Endothelial cell (in vitro differentiated cells): ENCODE measurements around the gene SYPL1. TPM values are rescaled to one million over a fixed set of nuclear protein-coding genes. Genes with fewer than 3 reads are reported as not detected.
A peak's percentile ranks its signal among the peaks of the same experiment; 100 is the strongest.

ENCODE experiments used
- DNase-seq: peaks from one replicate; pipeline ENCODE4 v3.0.0; 2021; ENCODE audit warnings: low spot score
- H3K27ac Mint-ChIP-seq: one replicate; pipeline ENCODE4 v1.8.0; 2021; ENCODE audit warnings: mixed read lengths, inconsistent platforms; ENCODE audit not compliant: unreplicated experiment
- H3K27me3 Mint-ChIP-seq: one replicate; pipeline ENCODE4 v1.8.0; 2021; ENCODE audit warnings: mild to moderate bottlenecking, moderate library complexity, mixed read lengths, inconsistent platforms; ENCODE audit not compliant: unreplicated experiment
- H3K36me3 Mint-ChIP-seq: one replicate; pipeline ENCODE4 v1.8.0; 2021; ENCODE audit warnings: mild to moderate bottlenecking, low read depth, mixed read lengths, inconsistent platforms; ENCODE audit not compliant: unreplicated experiment
- H3K4me1 Mint-ChIP-seq: one replicate; pipeline ENCODE4 v1.8.0; 2021; ENCODE audit warnings: mild to moderate bottlenecking, mixed read lengths, inconsistent platforms; ENCODE audit not compliant: unreplicated experiment
- H3K4me3 Mint-ChIP-seq: one replicate; pipeline ENCODE4 v1.8.0; 2021; ENCODE audit warnings: mild to moderate bottlenecking, mixed read lengths, inconsistent platforms; ENCODE audit not compliant: unreplicated experiment
- H3K9me3 Mint-ChIP-seq: one replicate; pipeline ENCODE4 v1.8.0; 2021; ENCODE audit warnings: mixed read lengths, inconsistent platforms; ENCODE audit not compliant: unreplicated experiment
- total RNA-seq: library from RNA; stranded (reverse); fragmentation: NEBNext Ultra II Directional; extraction: Animal tissue kit (Norgen Biotek cat#: 25700); gene quantifications from one replicate; pipeline ENCODE4 v1.2.1, GENCODE V29; 2021; ENCODE audit not compliant: unreplicated experiment
- TF ChIP-seq, protein P1 (sequence below): fragments of 200-600 bp; sonication (generic); IDR thresholded peaks from one replicate; pipeline ENCODE4 v1.5.0; 2021; ENCODE audit warnings: antibody characterized with exemption; ENCODE audit not compliant: unreplicated experiment

The SYPL1 gene
- total RNA-seq, 1 donor from 2014 or later = 92.7 TPM

DNA sequence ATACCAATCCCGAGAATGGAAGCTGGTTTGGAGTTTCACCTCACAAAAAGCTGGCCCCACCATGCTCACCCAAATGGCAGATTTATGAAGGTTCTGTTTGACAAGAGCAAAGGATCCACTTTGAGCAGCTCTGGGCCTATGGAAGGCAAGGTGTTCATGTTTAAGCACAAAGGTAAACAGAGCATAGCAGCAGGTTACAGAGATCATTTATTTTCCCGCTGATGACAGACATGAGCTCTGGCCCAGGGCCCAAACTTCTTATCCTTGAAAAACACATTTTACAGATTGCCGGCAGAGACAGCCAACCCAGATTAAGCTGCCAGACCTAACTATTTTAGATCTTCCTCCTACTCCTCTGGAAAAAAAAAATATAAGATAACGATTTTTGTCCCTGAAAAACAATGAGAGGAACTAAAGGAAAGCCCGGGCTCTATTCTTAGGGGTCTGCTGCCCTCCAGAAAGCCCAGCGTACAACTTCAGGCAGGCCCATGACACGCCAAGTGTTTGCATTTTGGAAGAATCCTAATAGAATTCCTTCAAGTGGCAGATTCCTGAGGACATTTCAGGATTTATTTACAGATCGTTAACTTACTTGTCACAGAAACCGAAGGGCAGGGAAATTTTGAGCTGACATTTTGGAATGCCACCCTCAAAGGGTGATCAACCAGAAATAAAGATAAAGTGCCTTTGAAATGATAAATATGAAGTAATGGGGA is 40.0 kb downstream of the SYPL1 start:
- Mint-ChIP-seq H3K4me3 (no peak overlapping the region), H3K36me3 (no peaks in the 10 kb centered on the region), H3K27ac (peak overlapping the region; percentile 95), H3K27me3 (peaks cover 5% of the 10 kb centered on the region), H3K4me1 (peaks cover 56% of the 10 kb centered on the region), H3K9me3 (no peaks in the 10 kb centered on the region)
- TF ChIP-seq, protein P1, sequence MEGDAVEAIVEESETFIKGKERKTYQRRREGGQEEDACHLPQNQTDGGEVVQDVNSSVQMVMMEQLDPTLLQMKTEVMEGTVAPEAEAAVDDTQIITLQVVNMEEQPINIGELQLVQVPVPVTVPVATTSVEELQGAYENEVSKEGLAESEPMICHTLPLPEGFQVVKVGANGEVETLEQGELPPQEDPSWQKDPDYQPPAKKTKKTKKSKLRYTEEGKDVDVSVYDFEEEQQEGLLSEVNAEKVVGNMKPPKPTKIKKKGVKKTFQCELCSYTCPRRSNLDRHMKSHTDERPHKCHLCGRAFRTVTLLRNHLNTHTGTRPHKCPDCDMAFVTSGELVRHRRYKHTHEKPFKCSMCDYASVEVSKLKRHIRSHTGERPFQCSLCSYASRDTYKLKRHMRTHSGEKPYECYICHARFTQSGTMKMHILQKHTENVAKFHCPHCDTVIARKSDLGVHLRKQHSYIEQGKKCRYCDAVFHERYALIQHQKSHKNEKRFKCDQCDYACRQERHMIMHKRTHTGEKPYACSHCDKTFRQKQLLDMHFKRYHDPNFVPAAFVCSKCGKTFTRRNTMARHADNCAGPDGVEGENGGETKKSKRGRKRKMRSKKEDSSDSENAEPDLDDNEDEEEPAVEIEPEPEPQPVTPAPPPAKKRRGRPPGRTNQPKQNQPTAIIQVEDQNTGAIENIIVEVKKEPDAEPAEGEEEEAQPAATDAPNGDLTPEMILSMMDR = no peak
- no peak for DNase-seq

DNA sequence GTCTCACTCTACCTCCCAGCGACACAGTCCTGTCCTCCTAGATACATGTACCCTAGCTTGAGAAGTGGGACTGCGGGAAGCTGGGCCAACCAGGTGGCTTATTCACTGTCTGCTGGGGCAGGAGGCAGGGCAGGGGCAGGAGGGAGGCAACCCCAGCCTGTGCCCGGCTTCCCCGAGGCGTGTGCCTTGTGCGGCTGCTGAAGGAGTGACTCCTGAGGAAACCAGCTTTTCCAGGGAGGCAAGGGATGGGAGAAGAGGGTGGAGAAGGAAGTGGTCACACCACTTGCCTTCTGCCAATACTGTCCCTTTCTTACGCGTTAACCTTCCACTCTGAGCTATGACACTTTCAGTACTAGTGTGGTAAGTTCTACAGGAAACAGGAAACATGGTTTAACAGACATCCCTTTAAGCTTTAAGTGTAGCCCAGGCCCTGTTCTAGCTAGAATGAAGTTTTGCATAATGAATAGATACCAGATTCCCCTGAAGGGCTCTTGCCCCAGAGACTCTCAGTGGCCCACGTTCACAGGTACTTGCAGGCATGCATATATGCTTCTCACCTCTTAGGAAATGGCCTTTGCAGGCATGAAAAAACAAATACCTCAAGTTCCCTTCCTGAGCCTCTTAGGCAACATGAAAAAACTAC is 40.6 kb downstream of the SYPL1 start:
- Mint-ChIP-seq H3K36me3 (no peaks in the 10 kb centered on the region), H3K27me3 (peaks cover 5% of the 10 kb centered on the region), H3K27ac (peak overlapping the region; percentile 95), H3K4me3 (no peak overlapping the region), H3K4me1 (peaks cover 53% of the 10 kb centered on the region), H3K9me3 (no peaks in the 10 kb centered on the region)
- DNase-seq = peak; percentile 27
- TF ChIP-seq, protein P1 = no peak

DNA sequence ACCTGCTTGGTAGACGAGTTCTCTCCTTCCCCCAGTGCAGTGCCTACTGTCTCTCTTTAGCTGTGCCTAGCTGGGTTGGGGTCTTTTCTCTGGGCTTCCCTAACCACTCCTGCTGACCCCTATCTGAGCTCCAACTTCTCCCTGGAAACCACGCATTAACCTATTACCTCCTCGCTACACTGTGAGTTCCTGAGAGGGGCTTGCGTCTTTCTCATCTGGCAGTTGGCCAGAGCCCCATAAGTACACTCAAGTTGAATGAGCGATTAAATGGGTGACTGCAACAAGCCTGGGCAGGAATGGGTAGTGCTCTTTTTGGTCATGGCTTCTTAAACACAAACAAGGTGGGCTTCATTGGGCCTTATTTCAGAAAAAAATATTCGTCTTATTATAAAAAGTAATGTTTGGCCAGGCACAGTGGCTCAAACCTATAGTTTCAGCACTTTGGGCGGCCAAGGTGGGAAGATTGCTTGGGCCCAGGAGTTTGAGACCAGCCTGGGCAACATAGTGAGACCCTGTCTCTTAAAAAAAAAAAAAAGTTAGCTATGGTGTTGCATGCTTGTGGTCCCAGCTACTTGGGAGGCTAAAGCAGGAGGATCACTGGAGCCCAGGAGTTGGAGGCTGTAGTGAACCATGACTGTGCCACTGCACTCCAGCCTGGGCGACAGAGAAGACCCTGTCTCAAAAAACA is 41.4 kb downstream of the SYPL1 start:
- TF ChIP-seq, protein P1 = no peak
- Mint-ChIP-seq H3K4me1 (peaks cover 54% of the 10 kb centered on the region), H3K9me3 (no peaks in the 10 kb centered on the region), H3K36me3 (no peaks in the 10 kb centered on the region), H3K27ac (peak overlapping the region; percentile 95), H3K27me3 (peaks cover 5% of the 10 kb centered on the region), H3K4me3 (no peak overlapping the region)
- no peak for DNase-seq

DNA sequence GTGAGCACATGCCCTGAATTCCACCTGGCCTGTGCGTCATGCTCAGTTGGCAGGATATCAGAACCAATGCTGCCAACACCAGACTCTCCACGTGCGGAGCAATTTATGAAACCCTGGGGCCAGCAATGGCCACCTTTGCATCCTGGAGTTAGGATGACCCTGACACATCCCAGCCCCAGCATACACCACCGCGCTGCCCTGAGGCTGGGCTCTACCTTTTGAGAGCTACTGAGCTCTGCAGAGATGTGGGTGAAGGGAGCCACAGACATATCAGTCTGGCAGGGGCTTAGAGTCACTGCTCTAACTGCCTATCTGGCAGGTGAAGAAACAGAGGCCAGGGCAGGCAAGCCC is 41.9 kb downstream of the SYPL1 start:
- H3K4me3 Mint-ChIP-seq = no peak overlapping the region
- peaks cover 54% of the 10 kb centered on the region for H3K4me1 Mint-ChIP-seq
- H3K36me3 Mint-ChIP-seq = no peaks in the 10 kb centered on the region
- no peak overlapping the region for H3K27ac Mint-ChIP-seq
- H3K9me3 Mint-ChIP-seq = no peaks in the 10 kb centered on the region
- no peak for DNase-seq
- TF ChIP-seq, protein P1 = no peak
- H3K27me3 Mint-ChIP-seq = peaks cover 5% of the 10 kb centered on the region
